Fibroblast of pulmonary artery (primary cell): ENCODE measurements around the gene SLC25A13.

ENCODE experiments used
- DNase-seq: peaks from one replicate; pipeline ENCODE4 v3.0.0-alpha.2; 2010; ENCODE audit warnings: low read depth
- H3K4me3 ChIP-seq: replicated peaks from 2 replicates; pipeline ENCODE4 v1.5.1; 2011; ENCODE audit warnings: low read depth, mild to moderate bottlenecking, control low read depth, low read length, moderate library complexity
- CTCF ChIP-seq: IDR thresholded peaks from 2 replicates; pipeline ENCODE4 v1.5.1; 2011; ENCODE audit warnings: mild to moderate bottlenecking, control low read depth, low read length, inconsistent platforms; ENCODE audit errors: missing control alignments

The SLC25A13 gene

GRCh38 chr7:96266580-96266979 lies 55.3 kb downstream of the SLC25A13 start:
- no peak for TF ChIP-seq CTCF
- DNase-seq, result no peak
- no peak overlapping the region for H3K4me3 ChIP-seq

- TF ChIP-seq CTCF, result no peak
- H3K4me3 ChIP-seq, result no peak overlapping the region
- no peak for DNase-seq
Measured at GRCh38 chr7:96266015-96266414, 55.9 kb downstream of the SLC25A13 start.

GRCh38 chr7:96253964-96254363 lies 67.9 kb downstream of the SLC25A13 start:
- H3K4me3 ChIP-seq, result no peak overlapping the region
- TF ChIP-seq CTCF, result no peak
- no peak for DNase-seq

GRCh38 chr7:96253441-96253840 lies 68.5 kb downstream of the SLC25A13 start:
- H3K4me3 ChIP-seq, result no peak overlapping the region
- TF ChIP-seq CTCF, result no peak
- no peak for DNase-seq

GRCh38 chr7:96250776-96251361 lies 71.0 kb downstream of the SLC25A13 start:
- DNase-seq, result no peak
- no peak overlapping the region for H3K4me3 ChIP-seq
- no peak for TF ChIP-seq CTCF

GRCh38 chr7:96248405-96248804 lies 73.5 kb downstream of the SLC25A13 start:
- no peak for TF ChIP-seq CTCF
- DNase-seq, result no peak
- no peak overlapping the region for H3K4me3 ChIP-seq

GRCh38 chr7:96246919-96247318 lies 75.0 kb downstream of the SLC25A13 start:
- H3K4me3 ChIP-seq, result no peak overlapping the region
- no peak for DNase-seq
- TF ChIP-seq CTCF, result no peak
